Suprapubic skin (tissue), 3 donors: ENCODE data around the gene PHACTR2.

Experiments
- POLR2AphosphoS5 ChIP-seq, 3 donors: sonication (generic); formaldehyde crosslinking; IDR thresholded peaks; one replicate each; pipeline ENCODE4 v1.6.1; 2017; ENCODE audit warnings: antibody characterized with exemption in 3 of 3
- TF ChIP-seq, protein P1 (sequence below), 2 donors: fragments of 200-600 bp in 1 of 2; fragments of 450-650 bp in 1 of 2; sonication (generic) in 1 of 2; IDR thresholded peaks; one replicate each; pipeline ENCODE4 v1.5.1; 2016 to 2019; ENCODE audit warnings: antibody characterized with exemption in 2 of 2, mild to moderate bottlenecking in 1 of 2, moderate library complexity in 1 of 2

DNA sequence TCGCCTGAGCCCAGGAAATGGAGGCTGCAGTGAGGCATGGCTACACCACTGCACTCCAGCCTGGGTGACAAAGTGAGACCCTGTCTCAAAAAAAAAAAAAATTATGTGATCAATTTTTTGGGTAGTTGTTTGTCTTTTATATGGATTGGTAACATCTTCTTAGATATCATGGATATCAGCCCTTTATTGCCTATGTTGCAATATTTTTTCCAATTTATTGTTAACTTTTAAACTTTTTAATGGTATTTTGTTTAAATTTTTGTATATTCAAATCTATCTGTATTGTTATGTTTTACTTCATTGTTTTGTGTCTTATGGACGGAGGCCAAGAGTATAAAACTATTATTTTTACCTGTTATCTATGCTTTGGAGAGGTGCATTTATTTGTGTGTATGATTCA lies 133.0 kb downstream of the PHACTR2 start:
- TF ChIP-seq, protein P1, sequence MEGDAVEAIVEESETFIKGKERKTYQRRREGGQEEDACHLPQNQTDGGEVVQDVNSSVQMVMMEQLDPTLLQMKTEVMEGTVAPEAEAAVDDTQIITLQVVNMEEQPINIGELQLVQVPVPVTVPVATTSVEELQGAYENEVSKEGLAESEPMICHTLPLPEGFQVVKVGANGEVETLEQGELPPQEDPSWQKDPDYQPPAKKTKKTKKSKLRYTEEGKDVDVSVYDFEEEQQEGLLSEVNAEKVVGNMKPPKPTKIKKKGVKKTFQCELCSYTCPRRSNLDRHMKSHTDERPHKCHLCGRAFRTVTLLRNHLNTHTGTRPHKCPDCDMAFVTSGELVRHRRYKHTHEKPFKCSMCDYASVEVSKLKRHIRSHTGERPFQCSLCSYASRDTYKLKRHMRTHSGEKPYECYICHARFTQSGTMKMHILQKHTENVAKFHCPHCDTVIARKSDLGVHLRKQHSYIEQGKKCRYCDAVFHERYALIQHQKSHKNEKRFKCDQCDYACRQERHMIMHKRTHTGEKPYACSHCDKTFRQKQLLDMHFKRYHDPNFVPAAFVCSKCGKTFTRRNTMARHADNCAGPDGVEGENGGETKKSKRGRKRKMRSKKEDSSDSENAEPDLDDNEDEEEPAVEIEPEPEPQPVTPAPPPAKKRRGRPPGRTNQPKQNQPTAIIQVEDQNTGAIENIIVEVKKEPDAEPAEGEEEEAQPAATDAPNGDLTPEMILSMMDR (IDR thresholded peaks at IDR 0.05), result no peak
- TF ChIP-seq POLR2AphosphoS5 (IDR thresholded peaks at IDR 0.05), result no peak
